Measurements from ENCODE around the gene TANC2. TPM values are rescaled to one million over a fixed set of nuclear protein-coding genes. Genes with fewer than 3 reads are reported as not detected.

Gene TANC2
- total and polyA plus RNA-seq, 2 of the 8 experiments (the other 6 are each of a cell fraction or from before 2014, with no cell fraction given): 5.7 to 21.9 TPM

GRCh38 chr17:62964506-62964905 is 1.5 kb upstream of the TANC2 start:
- DNase-seq (ENCODE audit: low read depth in 1 of 2, low spot score in 2 of 2) (no peak), FAIRE-seq (no peak)
- WGBS, 2 experiments (ENCODE audit: extremely low coverage in 1 of 2, insufficient coverage in 1 of 2, insufficient read length in 1 of 2, insufficient replicate concordance in 2 of 2, low coverage in 1 of 2, low lambda C conversion rate in 2 of 2, missing lambda C conversion rate in 1 of 2): 94% methylated on average over 4 of the region's 4 CpGs; no CpG with 5 or more reads in 1 of the 2 experiments
- H4K91ac ChIP-seq (replicated peaks; ENCODE audit: insufficient read length, low read length): no peak overlapping the region
- H3K23ac ChIP-seq (ENCODE audit: insufficient read length): no peak overlapping the region
- H3K4me3 ChIP-seq (ENCODE audit: extremely low read depth in 1 of 4, insufficient read depth in 2 of 4, low read depth in 3 of 4, low read length in 4 of 4): no peak overlapping the region
- ChIA-PET POLR2A (ENCODE audit: partially characterized antibody) (interaction anchor here (1.1 kb wide), 1 partner anchor 15 kb away, joined by 3 read pairs; no protein-coding TSS in a partner anchor), CTCF (ENCODE audit: partially characterized antibody) (interaction anchor here (0.6 to 2.3 kb wide), 5 partner anchors 30 to 371 kb away, joined by 3 to 7 read pairs (median 3); no protein-coding TSS in a partner anchor)
- H2BK5ac ChIP-seq (ENCODE audit: low read depth, low read length): no peak overlapping the region
- no peak overlapping the region for H3K4ac ChIP-seq (replicated peaks; ENCODE audit: insufficient read length, low read depth, low read length)
- H3K4me2 ChIP-seq (ENCODE audit: insufficient read depth in 1 of 2, low read depth in 2 of 2, low read length in 2 of 2): no peak overlapping the region
- no peak overlapping the region for H3K18ac ChIP-seq (ENCODE audit: extremely low read depth, low read length)
- no peaks in the 10 kb centered on the region for H3K36me3 ChIP-seq (ENCODE audit: control insufficient read depth in 2 of 4, insufficient read depth in 4 of 4, low read length in 3 of 4)
- H3K9me3 ChIP-seq (ENCODE audit: insufficient read depth in 2 of 2, low read depth in 1 of 2, low read length in 1 of 2): no peaks in the 10 kb centered on the region
- no peak overlapping the region for H2BK15ac ChIP-seq (ENCODE audit: low read length)
- peaks cover 0 to 1% of the 10 kb centered on the region in 2 experiments for H4K20me1 ChIP-seq (replicated peaks in 1 of 2; ENCODE audit: control insufficient read depth in 1 of 2, insufficient read depth in 2 of 2, low read length in 2 of 2)
- no peak overlapping the region for H2BK120ac ChIP-seq (replicated peaks; ENCODE audit: low read depth, low read length)
- H3K79me2 ChIP-seq (ENCODE audit: control insufficient read depth in 1 of 2, insufficient read depth in 2 of 2, low read length in 2 of 2): peaks cover 0 to 14% of the 10 kb centered on the region in 2 experiments; a peak in 2 of 4 replicates
- no peak overlapping the region for H3K14ac ChIP-seq (ENCODE audit: insufficient read length)
- no peak overlapping the region for H3K9ac ChIP-seq (replicated peaks in 1 of 4; ENCODE audit: extremely low read depth in 1 of 4, low read depth in 3 of 4, low read length in 3 of 4)
- no peak overlapping the region for H2AK5ac ChIP-seq (ENCODE audit: low read depth, low read length)
- H4K5ac ChIP-seq (ENCODE audit: insufficient read length, low read depth, low read length): no peak overlapping the region
- no peak overlapping the region for H4K8ac ChIP-seq (ENCODE audit: extremely low read depth, insufficient read depth, low read length)
- H2BK12ac ChIP-seq (ENCODE audit: low read depth, low read length): no peak overlapping the region
- H2BK20ac ChIP-seq (ENCODE audit: low read length): no peak overlapping the region
- H3K56ac ChIP-seq (replicated peaks; ENCODE audit: insufficient read length, low read depth, low read length): no peak overlapping the region
- no peak overlapping the region for H3K27ac ChIP-seq (ENCODE audit: low read depth, low read length)
- no peak overlapping the region for H2AFZ ChIP-seq (ENCODE audit: low read length)
- peaks cover 4 to 16% (median 9%) of the 10 kb centered on the region in 4 experiments; a peak in 6 of 7 replicates for H3K4me1 ChIP-seq (replicated peaks in 1 of 4; ENCODE audit: control insufficient read depth in 3 of 4, insufficient read depth in 4 of 4, low read length in 3 of 4)
- H3K79me1 ChIP-seq (ENCODE audit: low read depth, low read length): no peaks in the 10 kb centered on the region
- H3K27me3 ChIP-seq (replicated peaks in 1 of 4; ENCODE audit: control insufficient read depth in 3 of 4, extremely low read depth in 1 of 4, insufficient read depth in 3 of 4, low read length in 3 of 4): peaks cover 0 to 16% (median 7%) of the 10 kb centered on the region in 4 experiments; a peak in 5 of 7 replicates
- peaks cover 8% of the 10 kb centered on the region for H3K23me2 ChIP-seq (ENCODE audit: low read depth, low read length)
- TF ChIP-seq SP1 (IDR thresholded peaks at IDR 0.05; ENCODE audit: low read depth, low read length) (no peak), CHD2 (IDR thresholded peaks at IDR 0.05; ENCODE audit: low read length) (no peak), CREB1 (IDR thresholded peaks at IDR 0.05) (no peak), ATF3 (IDR thresholded peaks at IDR 0.05; ENCODE audit: insufficient read depth, low read depth, low read length) (no peak), EZH2 (IDR thresholded peaks at IDR 0.05; ENCODE audit: low read depth, low read length, severe bottlenecking) (no peak), TCF12 (IDR thresholded peaks at IDR 0.05; ENCODE audit: low read depth, low read length) (no peak), GABPA (IDR thresholded peaks at IDR 0.05; ENCODE audit: borderline replicate concordance, insufficient read depth, low read length) (no peak), GTF2F1 (IDR thresholded peaks at IDR 0.05; ENCODE audit: borderline replicate concordance, low read depth, low read length) (no peak), ZNF274 (IDR thresholded peaks at IDR 0.05; ENCODE audit: borderline replicate concordance, extremely low read depth, low read length) (no peak), SUZ12 (IDR thresholded peaks at IDR 0.05; ENCODE audit: low read length) (no peak), PHF8 (conservative IDR thresholded peaks at IDR 0.05; ENCODE audit: low read depth, low read length) (no peak)

All from H1 (cell line).